Endodermal cell (in vitro differentiated cells): Measurements from ENCODE around the gene HNMT. TPM values are rescaled to one million over a fixed set of nuclear protein-coding genes. Genes with fewer than 3 reads are reported as not detected.

Experiments used
- DNase-seq: peaks from one replicate; pipeline ENCODE4 v3.0.0-alpha.2; 2017
- H3K27ac ChIP-seq: 2 replicates; pipeline ENCODE4 v1.5.1; 2013; ENCODE audit warnings: mild to moderate bottlenecking, low read depth, low read length, moderate library complexity
- H3K27me3 ChIP-seq: 2 replicates; pipeline ENCODE4 v1.6.1; 2013; ENCODE audit warnings: mild to moderate bottlenecking, low read length, moderate library complexity; ENCODE audit not compliant: insufficient read depth, control insufficient read depth, poor library complexity, severe bottlenecking
- H3K36me3 ChIP-seq: 2 replicates; pipeline ENCODE4 v1.7.0; 2013; ENCODE audit warnings: mild to moderate bottlenecking, low read length, moderate library complexity; ENCODE audit not compliant: control insufficient read depth, insufficient read depth
- H3K4me1 ChIP-seq: one replicate; pipeline ENCODE4 v1.7.0; 2013; ENCODE audit warnings: low read length; ENCODE audit not compliant: control insufficient read depth, insufficient read depth
- H3K4me3 ChIP-seq: 2 replicates; pipeline ENCODE4 v1.5.1; 2013; ENCODE audit warnings: mild to moderate bottlenecking, low read length, moderate library complexity
- H3K9ac ChIP-seq: 2 replicates; pipeline ENCODE4 v1.6.1; 2013; ENCODE audit warnings: mild to moderate bottlenecking, low read length, moderate library complexity; ENCODE audit not compliant: poor library complexity, severe bottlenecking; ENCODE audit errors: extremely low read depth
- H3K9me3 ChIP-seq: 2 replicates; pipeline ENCODE4 v1.6.1; 2013; ENCODE audit warnings: mild to moderate bottlenecking, low read length, moderate library complexity; ENCODE audit not compliant: control insufficient read depth
- H3K27ac Mint-ChIP-seq: 2 replicates; pipeline ENCODE4 v1.8.0; 2020; ENCODE audit warnings: mixed read lengths
- H3K27me3 Mint-ChIP-seq: 2 replicates; pipeline ENCODE4 v1.8.0; 2021; ENCODE audit warnings: mild to moderate bottlenecking, mixed read lengths; ENCODE audit not compliant: insufficient read depth
- H3K36me3 Mint-ChIP-seq: 2 replicates; pipeline ENCODE4 v1.8.0; 2020; ENCODE audit warnings: low read depth, mixed read lengths
- H3K4me1 Mint-ChIP-seq: 2 replicates; pipeline ENCODE4 v1.8.0; 2020; ENCODE audit warnings: mixed read lengths
- H3K4me3 Mint-ChIP-seq: 2 replicates; pipeline ENCODE4 v1.8.0; 2020; ENCODE audit warnings: mild to moderate bottlenecking, moderate library complexity, mixed read lengths
- H3K9me3 Mint-ChIP-seq: 2 replicates; pipeline ENCODE4 v1.8.0; 2020; ENCODE audit warnings: mild to moderate bottlenecking, mixed read lengths
- WGBS, 2 experiments: methylation state at CpG; one replicate each; pipeline versions ENCODE4 v1.1.5 to v1.1.7; 2013; ENCODE audit warnings: missing lambda C conversion rate in 2 of 2, mixed read lengths in 1 of 2; ENCODE audit not compliant: insufficient coverage in 1 of 2, insufficient read length in 1 of 2; 5-methylcytosine and 5-hydroxymethylcytosine counted together
- total RNA-seq, 2 donors: library from RNA; stranded (reverse); fragmentation: NEBNext Ultra II Directional in 1 of 2; extraction: Animal tissue kit (Norgen Biotek cat#: 25700) in 1 of 2; gene quantifications; 2 replicates in 1 of 2; 3 replicates in 1 of 2; pipeline ENCODE4 v1.2.1, GENCODE V29; 2021
- TF ChIP-seq, protein P1 (sequence below): fragments of 200-600 bp; sonication (generic); conservative IDR thresholded peaks from 2 replicates; pipeline ENCODE4 v1.5.0; 2021; ENCODE audit warnings: antibody characterized with exemption, mild to moderate bottlenecking

Gene HNMT
- total RNA-seq, 2 donors from 2014 or later, result 10.6 to 18.0 TPM

GRCh38 chr2:137977790-137978189 is 13.5 kb downstream of the HNMT start:
- no peaks in the 10 kb centered on the region for H3K9me3 ChIP-seq
- TF ChIP-seq, protein P1, sequence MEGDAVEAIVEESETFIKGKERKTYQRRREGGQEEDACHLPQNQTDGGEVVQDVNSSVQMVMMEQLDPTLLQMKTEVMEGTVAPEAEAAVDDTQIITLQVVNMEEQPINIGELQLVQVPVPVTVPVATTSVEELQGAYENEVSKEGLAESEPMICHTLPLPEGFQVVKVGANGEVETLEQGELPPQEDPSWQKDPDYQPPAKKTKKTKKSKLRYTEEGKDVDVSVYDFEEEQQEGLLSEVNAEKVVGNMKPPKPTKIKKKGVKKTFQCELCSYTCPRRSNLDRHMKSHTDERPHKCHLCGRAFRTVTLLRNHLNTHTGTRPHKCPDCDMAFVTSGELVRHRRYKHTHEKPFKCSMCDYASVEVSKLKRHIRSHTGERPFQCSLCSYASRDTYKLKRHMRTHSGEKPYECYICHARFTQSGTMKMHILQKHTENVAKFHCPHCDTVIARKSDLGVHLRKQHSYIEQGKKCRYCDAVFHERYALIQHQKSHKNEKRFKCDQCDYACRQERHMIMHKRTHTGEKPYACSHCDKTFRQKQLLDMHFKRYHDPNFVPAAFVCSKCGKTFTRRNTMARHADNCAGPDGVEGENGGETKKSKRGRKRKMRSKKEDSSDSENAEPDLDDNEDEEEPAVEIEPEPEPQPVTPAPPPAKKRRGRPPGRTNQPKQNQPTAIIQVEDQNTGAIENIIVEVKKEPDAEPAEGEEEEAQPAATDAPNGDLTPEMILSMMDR, result no peak
- Mint-ChIP-seq H3K27me3 (no peaks in the 10 kb centered on the region), H3K4me3 (no peak overlapping the region), H3K27ac (no peak overlapping the region), H3K9me3 (no peaks in the 10 kb centered on the region), H3K36me3 (peaks cover 5% of the 10 kb centered on the region), H3K4me1 (peaks cover 36% of the 10 kb centered on the region)
- H3K27ac ChIP-seq, result no peak overlapping the region
- H3K27me3 ChIP-seq, result no peaks in the 10 kb centered on the region
- no peak overlapping the region for H3K4me3 ChIP-seq
- H3K36me3 ChIP-seq, result no peaks in the 10 kb centered on the region
- no peak overlapping the region for H3K9ac ChIP-seq
- DNase-seq, result no peak
- peaks cover 8% of the 10 kb centered on the region for H3K4me1 ChIP-seq

DNA sequence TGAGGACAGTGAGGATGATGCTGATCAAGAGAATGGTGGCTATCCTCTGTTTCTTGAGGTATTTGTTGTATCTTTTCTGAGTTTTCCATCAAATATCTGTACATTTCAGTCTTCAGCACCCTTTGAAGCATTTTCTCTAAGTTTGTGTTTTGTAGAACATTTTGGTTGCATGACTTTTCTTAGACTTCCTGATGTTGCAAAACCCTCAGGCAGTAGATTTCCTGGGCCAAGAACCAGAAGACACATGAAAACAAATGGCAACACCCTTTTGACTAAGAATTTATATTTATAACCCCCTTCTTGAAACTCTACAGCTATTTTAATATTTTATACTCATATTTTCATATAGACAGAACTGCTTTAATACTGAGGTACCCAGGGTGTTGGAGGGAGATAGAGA is 16.2 kb downstream of the HNMT start:
- no peaks in the 10 kb centered on the region for H3K9me3 Mint-ChIP-seq
- peaks cover 18% of the 10 kb centered on the region for H3K4me1 Mint-ChIP-seq
- no peaks in the 10 kb centered on the region for H3K36me3 ChIP-seq
- DNase-seq, result no peak
- no peak overlapping the region for H3K4me3 Mint-ChIP-seq
- H3K4me3 ChIP-seq, result no peak overlapping the region
- no peaks in the 10 kb centered on the region for H3K9me3 ChIP-seq
- no peak overlapping the region for H3K27ac ChIP-seq
- no peaks in the 10 kb centered on the region for H3K27me3 Mint-ChIP-seq
- TF ChIP-seq, protein P1, result no peak
- no peak overlapping the region for H3K9ac ChIP-seq
- H3K27me3 ChIP-seq, result no peaks in the 10 kb centered on the region
- peaks cover 5% of the 10 kb centered on the region for H3K36me3 Mint-ChIP-seq
- peaks cover 7% of the 10 kb centered on the region for H3K4me1 ChIP-seq
- no peak overlapping the region for H3K27ac Mint-ChIP-seq

DNA sequence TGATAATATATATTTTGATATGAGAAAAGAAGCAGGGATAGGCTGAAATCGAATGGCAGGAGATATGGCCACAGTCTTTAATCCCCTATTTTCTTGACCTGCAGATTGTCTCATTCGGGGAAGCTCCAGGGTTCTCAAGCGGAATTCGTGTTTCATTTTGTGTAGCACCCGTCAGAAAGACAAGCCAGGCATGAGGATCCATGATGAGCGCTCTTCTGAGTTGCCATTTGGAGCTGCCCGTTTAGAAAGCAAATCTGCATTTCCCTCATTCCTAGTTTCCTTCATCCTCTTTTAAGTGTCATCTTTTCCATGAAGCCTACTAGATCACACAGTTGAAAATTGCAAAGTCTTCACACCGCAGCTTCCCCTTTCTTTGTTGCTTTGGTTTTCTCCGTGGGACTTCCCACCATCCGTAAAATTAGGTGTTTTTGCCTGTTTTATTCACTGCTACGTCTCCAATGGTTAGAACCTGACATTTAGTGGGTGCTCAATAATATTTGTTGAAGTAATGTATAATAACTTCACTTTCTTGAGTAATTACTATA is 16.9 kb downstream of the HNMT start:
- Histone ChIP-seq H3K9me3 (no peaks in the 10 kb centered on the region), H3K27me3 (no peaks in the 10 kb centered on the region), H3K9ac (no peak overlapping the region), H3K27ac (no peak overlapping the region), H3K4me1 (peaks cover 3% of the 10 kb centered on the region), H3K36me3 (no peaks in the 10 kb centered on the region), H3K4me3 (no peak overlapping the region)
- peaks cover 5% of the 10 kb centered on the region for H3K36me3 Mint-ChIP-seq
- no peaks in the 10 kb centered on the region for H3K27me3 Mint-ChIP-seq
- no peak for DNase-seq
- 94 to 98% methylated on average over 9 to 11 of the region's 11 CpGs for WGBS, 2 experiments
- peaks cover 15% of the 10 kb centered on the region for H3K4me1 Mint-ChIP-seq
- no peak overlapping the region for H3K4me3 Mint-ChIP-seq
- no peak overlapping the region for H3K27ac Mint-ChIP-seq
- TF ChIP-seq, protein P1, result no peak
- H3K9me3 Mint-ChIP-seq, result no peaks in the 10 kb centered on the region
